GM23338 (cell line): ENCODE data around the gene CLK3. TPM values are rescaled to one million over a fixed set of nuclear protein-coding genes. Genes with fewer than 3 reads are reported as not detected.

ENCODE experiments used
- ATAC-seq: fragments of 200-7000 bp; cut with Tn5 transposase; 3 replicates; pipeline ENCODE4 v1.9.1; 2020
- DNase-seq: peaks from one replicate; pipeline ENCODE4 v3.0.0-alpha.2; 2015; ENCODE audit warnings: low spot score
- H2AFZ ChIP-seq: fragments of 200-600 bp; sonication (generic); 2 replicates; pipeline ENCODE4 v1.8.0; 2016; ENCODE audit warnings: antibody characterized with exemption, mild to moderate bottlenecking, moderate library complexity
- H3F3A ChIP-seq: fragments of 200-600 bp; sonication (generic); replicated peaks from 2 replicates; pipeline ENCODE4 v1.8.0; 2017; ENCODE audit warnings: antibody characterized with exemption, mixed run types, low read depth
- H3K27ac ChIP-seq: fragments of 200-600 bp; sonication (generic); 2 replicates; pipeline ENCODE4 v1.6.1; 2016; ENCODE audit warnings: low read depth
- H3K27me3 ChIP-seq: fragments of 200-600 bp; sonication (generic); 2 replicates; pipeline ENCODE4 v1.8.0; 2016; ENCODE audit warnings: mild to moderate bottlenecking, mixed run types, moderate library complexity; ENCODE audit not compliant: insufficient read depth
- H3K36me3 ChIP-seq: fragments of 200-600 bp; sonication (generic); 2 replicates; pipeline ENCODE4 v1.8.0; 2016; ENCODE audit warnings: mild to moderate bottlenecking; ENCODE audit not compliant: insufficient read depth
- H3K4me1 ChIP-seq: fragments of 200-600 bp; sonication (generic); 2 replicates; pipeline ENCODE4 v1.8.0; 2016; ENCODE audit warnings: mild to moderate bottlenecking, moderate library complexity; ENCODE audit not compliant: insufficient read depth
- H3K4me2 ChIP-seq: fragments of 200-600 bp; sonication (generic); 2 replicates; pipeline ENCODE4 v1.7.1; 2017; ENCODE audit warnings: mixed run types
- H3K4me3 ChIP-seq: fragments of 200-600 bp; sonication (generic); 2 replicates; pipeline ENCODE4 v1.6.1; 2016; ENCODE audit warnings: mixed run types
- H3K79me2 ChIP-seq: fragments of 200-600 bp; sonication (generic); replicated peaks from 2 replicates; pipeline ENCODE4 v1.8.0; 2017; ENCODE audit warnings: mild to moderate bottlenecking; ENCODE audit not compliant: insufficient read depth
- H3K9me2 ChIP-seq: fragments of 200-600 bp; sonication (generic); 2 replicates; pipeline ENCODE4 v1.8.0; 2017; ENCODE audit not compliant: insufficient read depth
- H4K20me1 ChIP-seq: fragments of 200-600 bp; sonication (generic); replicated peaks from 2 replicates; pipeline ENCODE4 v1.8.0; 2017; ENCODE audit warnings: mild to moderate bottlenecking; ENCODE audit not compliant: insufficient read depth
- H3K27ac Mint-ChIP-seq: 2 replicates; pipeline ENCODE4 v1.8.0; 2020; ENCODE audit warnings: inconsistent platforms, mild to moderate bottlenecking, moderate library complexity, mixed read lengths
- H3K27me3 Mint-ChIP-seq: 3 replicates; pipeline ENCODE4 v1.8.0; 2022; ENCODE audit warnings: low read depth, mild to moderate bottlenecking, moderate library complexity, mixed read lengths, inconsistent platforms; ENCODE audit not compliant: insufficient read depth, poor library complexity
- H3K36me3 Mint-ChIP-seq: 3 replicates; pipeline ENCODE4 v1.8.0; 2021; ENCODE audit warnings: low read depth, mild to moderate bottlenecking, inconsistent platforms, moderate library complexity, mixed read lengths
- H3K4me1 Mint-ChIP-seq: 3 replicates; pipeline ENCODE4 v1.8.0; 2020; ENCODE audit warnings: mild to moderate bottlenecking, inconsistent platforms, mixed read lengths
- H3K4me3 Mint-ChIP-seq: 3 replicates; pipeline ENCODE4 v1.8.0; 2021; ENCODE audit warnings: moderate library complexity, mild to moderate bottlenecking, inconsistent platforms, mixed read lengths
- H3K9me3 Mint-ChIP-seq: 3 replicates; pipeline ENCODE4 v1.8.0; 2020; ENCODE audit warnings: moderate library complexity, mild to moderate bottlenecking, inconsistent platforms, mixed read lengths
- CREB1 ChIP-seq: fragments of 250-450 bp; sonication (Bioruptor Pico); IDR thresholded peaks from 2 replicates; pipeline ENCODE4 v1.5.0; 2020; ENCODE audit warnings: low read depth, mild to moderate bottlenecking, moderate library complexity
- EZH2 ChIP-seq: fragments of 200-600 bp; sonication (generic); IDR thresholded peaks from one replicate; pipeline ENCODE4 v1.8.0; 2017; ENCODE audit warnings: antibody characterized with exemption, mild to moderate bottlenecking, low read depth; ENCODE audit not compliant: unreplicated experiment
- EZH2phosphoT487 ChIP-seq: fragments of 200-600 bp; sonication (generic); IDR thresholded peaks from one replicate; pipeline ENCODE4 v1.8.1; 2018; ENCODE audit warnings: antibody characterized with exemption; ENCODE audit not compliant: unreplicated experiment
- JUNB ChIP-seq: IDR thresholded peaks from one replicate; pipeline ENCODE4 v1.6.1; 2016; ENCODE audit warnings: antibody characterized with exemption; ENCODE audit not compliant: unreplicated experiment
- NANOG ChIP-seq: IDR thresholded peaks from 2 replicates; pipeline ENCODE4 v1.6.1; 2016; ENCODE audit warnings: antibody characterized with exemption, borderline replicate concordance
- POLR2AphosphoS5 ChIP-seq: IDR thresholded peaks from 2 replicates; pipeline ENCODE4 v1.6.1; 2016; ENCODE audit warnings: antibody characterized with exemption, low read depth
- STAT1 ChIP-seq: IDR thresholded peaks from one replicate; pipeline ENCODE4 v1.6.1; 2016; ENCODE audit warnings: antibody characterized with exemption; ENCODE audit not compliant: unreplicated experiment
- ZNF331 ChIP-seq: fragments of 250-450 bp; sonication (Bioruptor Pico); IDR thresholded peaks from 2 replicates; pipeline ENCODE4 v1.5.0; 2020; ENCODE audit warnings: low read depth, mild to moderate bottlenecking, moderate library complexity
- polyA plus RNA-seq: library from polyadenylated mRNA; unstranded; fragments of >200 nt; fragmentation: Nextera tagmentation; extraction: Ambion mirVana; gene quantifications from 2 replicates; pipeline ENCODE4 v1.2.1, GENCODE V29; 2016
- total RNA-seq: library from RNA; depleted of rRNA; stranded (reverse); fragments of >200 nt; shearing (Covaris generic); gene quantifications from 2 replicates; pipeline ENCODE4 v1.2.3, GENCODE V29; 2014
- TF ChIP-seq, protein P1 (sequence below): fragments of 250-450 bp; sonication (Bioruptor Pico); IDR thresholded peaks from 2 replicates; pipeline ENCODE4 v1.5.0; 2020; ENCODE audit warnings: mild to moderate bottlenecking, moderate library complexity

The CLK3 gene
- total and polyA plus RNA-seq, 2 experiments from 2014 or later = 40.7 to 67.7 TPM

DNA sequence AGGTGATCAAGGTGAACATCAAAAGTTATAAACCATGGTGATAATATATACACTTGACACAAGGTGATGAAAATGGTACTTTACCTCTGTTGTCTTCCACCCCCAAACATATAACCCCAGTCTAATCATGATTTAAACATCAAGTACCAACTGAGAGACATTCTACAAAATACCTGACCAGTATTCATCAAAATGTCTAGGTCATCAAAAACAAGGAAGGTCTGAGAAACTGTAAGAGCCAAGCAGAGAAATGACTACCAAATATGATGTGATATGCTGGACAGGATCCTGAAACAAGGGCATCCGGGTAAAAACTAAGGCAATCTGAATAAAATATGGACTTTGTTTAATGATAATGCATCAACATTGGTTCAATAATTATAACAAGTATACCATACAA lies 52.3 kb downstream of the CLK3 start (continued):
- TF ChIP-seq, protein P1, sequence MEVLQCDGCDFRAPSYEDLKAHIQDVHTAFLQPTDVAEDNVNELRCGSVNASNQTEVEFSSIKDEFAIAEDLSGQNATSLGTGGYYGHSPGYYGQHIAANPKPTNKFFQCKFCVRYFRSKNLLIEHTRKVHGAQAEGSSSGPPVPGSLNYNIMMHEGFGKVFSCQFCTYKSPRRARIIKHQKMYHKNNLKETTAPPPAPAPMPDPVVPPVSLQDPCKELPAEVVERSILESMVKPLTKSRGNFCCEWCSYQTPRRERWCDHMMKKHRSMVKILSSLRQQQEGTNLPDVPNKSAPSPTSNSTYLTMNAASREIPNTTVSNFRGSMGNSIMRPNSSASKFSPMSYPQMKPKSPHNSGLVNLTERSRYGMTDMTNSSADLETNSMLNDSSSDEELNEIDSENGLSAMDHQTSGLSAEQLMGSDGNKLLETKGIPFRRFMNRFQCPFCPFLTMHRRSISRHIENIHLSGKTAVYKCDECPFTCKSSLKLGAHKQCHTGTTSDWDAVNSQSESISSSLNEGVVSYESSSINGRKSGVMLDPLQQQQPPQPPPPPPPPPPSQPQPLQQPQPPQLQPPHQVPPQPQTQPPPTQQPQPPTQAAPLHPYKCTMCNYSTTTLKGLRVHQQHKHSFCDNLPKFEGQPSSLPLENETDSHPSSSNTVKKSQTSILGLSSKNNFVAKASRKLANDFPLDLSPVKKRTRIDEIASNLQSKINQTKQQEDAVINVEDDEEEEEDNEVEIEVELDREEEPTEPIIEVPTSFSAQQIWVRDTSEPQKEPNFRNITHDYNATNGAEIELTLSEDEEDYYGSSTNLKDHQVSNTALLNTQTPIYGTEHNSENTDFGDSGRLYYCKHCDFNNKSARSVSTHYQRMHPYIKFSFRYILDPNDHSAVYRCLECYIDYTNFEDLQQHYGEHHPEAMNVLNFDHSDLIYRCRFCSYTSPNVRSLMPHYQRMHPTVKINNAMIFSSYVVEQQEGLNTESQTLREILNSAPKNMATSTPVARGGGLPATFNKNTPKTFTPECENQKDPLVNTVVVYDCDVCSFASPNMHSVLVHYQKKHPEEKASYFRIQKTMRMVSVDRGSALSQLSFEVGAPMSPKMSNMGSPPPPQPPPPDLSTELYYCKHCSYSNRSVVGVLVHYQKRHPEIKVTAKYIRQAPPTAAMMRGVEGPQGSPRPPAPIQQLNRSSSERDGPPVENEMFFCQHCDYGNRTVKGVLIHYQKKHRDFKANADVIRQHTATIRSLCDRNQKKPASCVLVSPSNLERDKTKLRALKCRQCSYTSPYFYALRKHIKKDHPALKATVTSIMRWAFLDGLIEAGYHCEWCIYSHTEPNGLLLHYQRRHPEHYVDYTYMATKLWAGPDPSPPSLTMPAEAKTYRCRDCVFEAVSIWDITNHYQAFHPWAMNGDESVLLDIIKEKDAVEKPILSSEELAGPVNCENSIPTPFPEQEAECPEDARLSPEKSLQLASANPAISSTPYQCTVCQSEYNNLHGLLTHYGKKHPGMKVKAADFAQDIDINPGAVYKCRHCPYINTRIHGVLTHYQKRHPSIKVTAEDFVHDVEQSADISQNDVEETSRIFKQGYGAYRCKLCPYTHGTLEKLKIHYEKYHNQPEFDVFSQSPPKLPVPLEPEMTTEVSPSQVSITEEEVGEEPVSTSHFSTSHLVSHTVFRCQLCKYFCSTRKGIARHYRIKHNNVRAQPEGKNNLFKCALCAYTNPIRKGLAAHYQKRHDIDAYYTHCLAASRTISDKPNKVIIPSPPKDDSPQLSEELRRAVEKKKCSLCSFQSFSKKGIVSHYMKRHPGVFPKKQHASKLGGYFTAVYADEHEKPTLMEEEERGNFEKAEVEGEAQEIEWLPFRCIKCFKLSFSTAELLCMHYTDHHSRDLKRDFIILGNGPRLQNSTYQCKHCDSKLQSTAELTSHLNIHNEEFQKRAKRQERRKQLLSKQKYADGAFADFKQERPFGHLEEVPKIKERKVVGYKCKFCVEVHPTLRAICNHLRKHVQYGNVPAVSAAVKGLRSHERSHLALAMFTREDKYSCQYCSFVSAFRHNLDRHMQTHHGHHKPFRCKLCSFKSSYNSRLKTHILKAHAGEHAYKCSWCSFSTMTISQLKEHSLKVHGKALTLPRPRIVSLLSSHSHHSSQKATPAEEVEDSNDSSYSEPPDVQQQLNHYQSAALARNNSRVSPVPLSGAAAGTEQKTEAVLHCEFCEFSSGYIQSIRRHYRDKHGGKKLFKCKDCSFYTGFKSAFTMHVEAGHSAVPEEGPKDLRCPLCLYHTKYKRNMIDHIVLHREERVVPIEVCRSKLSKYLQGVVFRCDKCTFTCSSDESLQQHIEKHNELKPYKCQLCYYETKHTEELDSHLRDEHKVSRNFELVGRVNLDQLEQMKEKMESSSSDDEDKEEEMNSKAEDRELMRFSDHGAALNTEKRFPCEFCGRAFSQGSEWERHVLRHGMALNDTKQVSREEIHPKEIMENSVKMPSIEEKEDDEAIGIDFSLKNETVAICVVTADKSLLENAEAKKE (CRISPR knock-in tag) = no peak
- TF ChIP-seq STAT1 (no peak), ZNF331 (CRISPR knock-in tag) (no peak), CREB1 (CRISPR knock-in tag) (no peak), EZH2phosphoT487 (no peak), NANOG (no peak), EZH2 (no peak)

DNA sequence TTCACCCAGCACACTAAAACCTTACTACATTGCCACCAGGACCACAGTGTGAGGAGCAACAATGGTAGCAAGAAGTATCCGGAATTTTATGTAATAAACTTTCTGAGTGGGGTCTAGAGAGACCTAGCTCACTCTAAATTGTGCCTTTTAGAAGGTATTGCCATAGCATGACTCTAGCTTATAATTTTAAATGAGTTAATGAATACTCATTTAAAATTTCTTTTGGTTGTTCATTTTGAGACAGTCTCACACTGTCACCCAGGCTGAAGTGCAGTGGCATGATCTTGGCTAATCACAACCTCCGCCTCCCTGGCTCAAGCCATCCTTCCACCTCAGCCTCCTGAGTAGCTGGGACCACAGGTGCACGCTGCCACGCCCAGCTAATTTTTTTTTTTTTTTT lies 54.0 kb downstream of the CLK3 start:
- peaks cover 28% of the 10 kb centered on the region for H3K36me3 Mint-ChIP-seq
- no peak overlapping the region for H3K4me3 ChIP-seq
- no peaks in the 10 kb centered on the region for H3K9me2 ChIP-seq
- H3K27ac Mint-ChIP-seq = no peak overlapping the region
- no peaks in the 10 kb centered on the region for H3K27me3 Mint-ChIP-seq
- H3K4me1 ChIP-seq = no peaks in the 10 kb centered on the region
- H3K36me3 ChIP-seq = peaks cover 21% of the 10 kb centered on the region
- no peaks in the 10 kb centered on the region for H3K4me1 Mint-ChIP-seq
- no peaks in the 10 kb centered on the region for H3K9me3 Mint-ChIP-seq
- H4K20me1 ChIP-seq = peaks cover 12% of the 10 kb centered on the region
- H3K4me3 Mint-ChIP-seq = no peak overlapping the region
- no peak overlapping the region for H3K27ac ChIP-seq
- H2AFZ ChIP-seq = no peak overlapping the region
- DNase-seq (no peak), ATAC-seq (no peak)
- no peak overlapping the region for H3K4me2 ChIP-seq
- H3K79me2 ChIP-seq = peaks cover 9% of the 10 kb centered on the region; the same call in 1 of the 2 replicates
- no peaks in the 10 kb centered on the region for H3K27me3 ChIP-seq
- no peaks in the 10 kb centered on the region for H3F3A ChIP-seq
- TF ChIP-seq NANOG (no peak), CREB1 (CRISPR knock-in tag) (no peak), JUNB (no peak), EZH2 (no peak), POLR2AphosphoS5 (no peak), ZNF331 (CRISPR knock-in tag) (no peak), EZH2phosphoT487 (no peak)
- TF ChIP-seq, protein P1 (CRISPR knock-in tag) = no peak
